Stimulated activated CD4-positive, alpha-beta T cell treated with anti-CD3 and anti-CD28 coated beads, Interleukin-12 subunit alpha, Interleukin-12 subunit beta, amount 100 ng/mL, for 24 hours (primary cell): ENCODE results near the gene TTC28.

Experiments
- DNase-seq, 2 experiments: peaks; one replicate each; pipeline ENCODE4 v3.0.0-alpha.2; 2020; ENCODE audit warnings: low read depth in 2 of 2

The TTC28 gene

GRCh38 chr22:28142361-28142961, 537.2 kb downstream of the TTC28 start:
- DNase-seq, result no peak

GRCh38 chr22:28141614-28142013, 538.0 kb downstream of the TTC28 start:
- DNase-seq, result no peak

DNA sequence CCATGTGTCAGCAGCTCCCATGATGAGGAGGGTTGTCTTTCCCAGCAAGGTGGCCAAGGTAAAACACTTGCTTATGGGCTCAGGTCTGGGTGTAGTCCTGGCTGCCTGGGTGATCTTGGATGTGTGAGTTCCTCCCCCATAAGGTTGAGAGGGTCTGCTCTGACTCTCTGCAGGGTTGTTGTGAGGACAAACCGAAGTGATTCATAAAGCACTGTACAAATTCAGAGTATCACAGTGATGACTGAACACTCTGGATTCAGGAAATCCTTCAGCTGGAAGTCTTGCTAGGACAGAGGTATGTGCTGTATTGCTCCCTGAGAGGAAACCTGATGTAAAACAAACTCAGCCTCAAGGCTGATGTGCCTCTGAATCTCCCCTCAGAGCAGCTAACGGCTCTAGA, 539.7 kb downstream of the TTC28 start:
- DNase-seq, result no peak

- no peak for DNase-seq
Measured at GRCh38 chr22:28139516-28139915, 540.1 kb downstream of the TTC28 start.

GRCh38 chr22:28137036-28137435, 542.6 kb downstream of the TTC28 start:
- no peak for DNase-seq

DNA sequence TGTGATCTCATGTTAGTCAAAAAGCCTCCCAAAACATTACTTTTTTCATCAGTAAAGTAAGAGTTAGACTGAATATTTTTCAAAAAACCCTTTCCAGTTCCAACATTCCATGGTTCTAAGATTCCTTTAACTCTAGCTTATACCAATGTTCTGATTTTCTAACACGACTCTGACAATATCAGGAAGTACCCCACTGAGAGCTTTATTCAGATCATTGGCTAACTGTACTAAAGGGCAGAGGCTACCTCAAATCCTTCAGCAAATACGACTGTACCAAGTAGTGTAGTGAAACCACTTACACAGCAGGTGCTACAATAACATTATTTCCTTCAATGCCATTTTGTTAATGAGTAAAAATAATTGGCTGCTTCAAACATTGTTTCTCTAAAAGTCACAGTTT, 547.2 kb downstream of the TTC28 start:
- no peak for DNase-seq

- no peak for DNase-seq
Measured at GRCh38 chr22:28129319-28129962, 550.2 kb downstream of the TTC28 start.

DNA sequence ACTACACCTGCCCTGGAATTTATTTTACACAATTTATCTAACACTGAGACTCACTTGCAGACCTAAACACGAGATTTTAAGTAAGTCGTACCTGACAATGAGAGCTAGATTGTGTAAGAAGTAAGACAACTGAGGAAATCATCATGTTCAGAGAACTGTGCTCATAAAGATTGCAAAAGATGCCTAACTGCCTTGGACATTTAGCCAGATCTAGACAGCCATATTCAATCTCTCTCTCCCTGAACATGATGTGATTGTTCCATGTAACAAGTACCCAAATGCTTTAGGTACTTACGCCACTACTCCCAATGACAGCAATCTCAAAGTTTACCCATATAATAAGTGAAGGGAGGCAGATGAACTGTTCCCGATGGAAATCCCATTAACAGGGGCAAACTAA, 550.8 kb downstream of the TTC28 start:
- DNase-seq, result no peak

DNA sequence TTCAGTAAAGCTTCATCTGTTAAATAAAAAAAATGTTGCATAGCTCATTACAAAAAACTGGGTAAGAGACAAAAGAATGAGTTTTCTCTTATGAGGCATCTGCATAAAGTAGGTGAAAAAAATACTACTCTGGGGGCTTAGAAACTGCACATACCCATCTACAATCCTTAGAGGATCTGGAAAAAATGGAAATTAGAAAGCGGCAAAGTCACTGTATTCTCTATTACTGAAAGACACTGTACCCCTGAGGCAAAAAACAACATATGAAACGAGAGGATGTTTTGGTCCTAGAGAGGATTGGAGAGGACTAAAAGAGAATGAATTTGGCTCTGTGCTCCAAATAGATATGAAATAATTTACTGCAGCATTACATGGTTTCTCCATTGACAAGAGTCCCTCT, 553.8 kb downstream of the TTC28 start:
- no peak for DNase-seq

DNA sequence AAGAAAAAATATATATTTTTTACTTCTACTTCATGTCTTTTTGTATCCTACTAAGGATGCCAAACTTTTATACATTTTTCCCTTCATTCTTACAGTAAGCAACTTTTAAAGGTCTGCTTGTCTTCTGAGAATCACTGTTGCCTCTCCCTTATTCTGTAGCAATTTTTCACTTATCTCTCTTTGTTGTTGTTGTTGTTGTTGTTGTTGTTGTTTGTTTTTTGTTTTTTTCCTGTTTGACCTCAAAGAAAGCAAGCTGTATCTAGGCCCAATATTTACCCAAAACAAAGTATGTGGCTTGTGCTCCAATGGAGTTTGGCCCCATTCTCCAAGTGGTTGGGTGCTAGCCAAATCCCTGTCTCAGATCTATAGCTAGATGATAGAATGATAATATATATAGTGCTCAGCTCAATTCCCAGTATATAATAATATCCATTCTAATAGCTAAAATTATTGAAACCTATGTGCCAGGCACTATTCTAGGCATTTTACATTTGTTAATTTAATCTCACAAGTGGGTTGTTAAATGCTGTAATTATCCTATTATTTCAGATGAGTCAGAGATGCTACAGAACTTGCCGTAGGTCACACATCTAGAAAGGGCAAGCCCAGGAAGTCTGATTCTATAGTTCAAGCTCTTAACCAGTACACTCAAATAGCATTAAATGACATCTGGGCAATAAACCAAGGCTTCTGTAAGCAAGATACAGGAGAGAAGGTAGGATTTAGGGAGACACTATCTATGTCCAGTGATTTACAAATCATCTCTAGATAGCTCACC, 555.5 kb downstream of the TTC28 start:
- DNase-seq, result no peak

GRCh38 chr22:28120691-28121592, 558.7 kb downstream of the TTC28 start:
- DNase-seq, result no peak

DNA sequence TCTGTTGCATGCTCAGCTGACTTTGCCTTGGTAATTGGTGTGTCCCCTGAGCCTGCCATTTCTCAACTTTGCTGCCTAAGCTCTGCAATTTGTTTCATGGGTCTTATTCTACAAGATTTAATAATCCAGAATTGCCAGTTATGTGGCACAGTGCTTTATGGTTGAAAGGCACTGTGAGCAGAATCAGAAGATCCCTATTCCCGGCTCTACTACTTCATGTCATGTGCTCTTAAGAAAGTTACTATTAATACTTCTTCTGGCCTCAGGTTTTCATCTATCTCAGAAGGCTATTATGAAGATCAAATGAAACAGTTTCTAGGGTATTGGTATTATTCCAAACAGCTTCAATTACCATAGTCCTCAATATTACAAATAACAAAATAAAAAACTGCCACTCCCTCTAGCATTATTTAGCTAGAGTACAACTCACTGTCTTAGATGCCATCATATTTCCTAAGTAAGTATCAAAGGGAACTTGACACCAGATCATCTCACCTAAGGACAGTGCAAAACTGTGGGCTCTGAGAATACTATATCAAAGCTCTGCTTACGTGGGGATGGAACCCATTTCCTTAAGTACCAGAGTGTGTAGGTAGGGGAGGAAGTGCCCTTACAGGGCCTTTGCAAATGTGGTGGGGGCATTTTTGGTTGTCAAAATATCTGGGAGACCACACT, 560.5 kb downstream of the TTC28 start:
- no peak for DNase-seq

GRCh38 chr22:28116219-28116673, 563.4 kb downstream of the TTC28 start:
- no peak for DNase-seq

- DNase-seq, result no peak
Measured at GRCh38 chr22:28115426-28115825, 564.2 kb downstream of the TTC28 start.

GRCh38 chr22:28112548-28113043, 567.0 kb downstream of the TTC28 start:
- no peak for DNase-seq

DNA sequence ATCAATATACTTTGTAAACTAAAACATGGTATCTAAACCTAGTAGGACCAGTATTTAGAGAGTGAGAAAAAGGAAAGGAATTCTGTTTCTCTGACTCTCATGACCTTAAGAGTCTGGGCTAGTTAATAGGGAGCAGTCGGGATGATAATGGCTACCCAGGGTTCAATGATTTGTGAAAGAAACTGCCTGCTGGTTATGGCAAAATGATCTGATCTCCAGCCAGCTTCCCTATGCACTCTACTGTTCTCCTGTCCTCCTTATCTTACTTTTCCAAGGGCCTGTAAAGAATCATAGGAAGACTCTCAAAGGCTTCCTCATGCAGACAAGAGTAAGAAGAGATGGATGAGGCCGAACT, 567.5 kb downstream of the TTC28 start:
- no peak for DNase-seq

DNA sequence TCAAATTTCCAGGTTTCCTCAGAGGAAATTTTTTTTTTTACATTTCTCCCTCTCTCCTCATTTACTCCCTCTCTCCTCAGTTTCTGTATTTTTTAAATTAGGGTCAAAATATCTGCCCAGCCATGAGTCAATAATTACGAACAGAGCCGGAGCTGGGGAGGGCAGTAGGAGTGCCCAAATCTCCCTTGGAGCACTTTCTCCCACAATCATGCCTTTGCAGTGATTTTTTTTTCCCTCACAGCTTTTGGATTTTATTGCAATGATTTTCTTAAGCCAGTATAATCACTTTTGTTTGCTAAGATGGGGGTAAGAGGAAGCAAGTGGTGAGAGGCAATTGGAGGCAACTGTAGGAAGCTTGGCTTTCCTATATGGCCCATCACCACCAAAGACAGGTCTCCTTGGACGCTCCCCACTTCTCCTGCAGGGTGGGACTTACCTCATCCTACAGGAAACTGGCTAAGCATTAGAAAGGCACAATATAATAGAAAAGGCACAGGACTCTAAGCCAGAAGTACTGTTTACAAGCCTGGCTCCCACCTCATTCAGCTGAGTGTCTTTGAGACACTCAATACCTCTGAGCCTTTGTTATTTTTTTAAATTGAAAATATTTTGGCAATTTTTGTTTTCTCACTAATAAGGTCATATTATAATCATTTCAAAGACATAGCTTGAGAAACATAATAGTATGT, 568.0 kb downstream of the TTC28 start:
- DNase-seq, result no peak

DNA sequence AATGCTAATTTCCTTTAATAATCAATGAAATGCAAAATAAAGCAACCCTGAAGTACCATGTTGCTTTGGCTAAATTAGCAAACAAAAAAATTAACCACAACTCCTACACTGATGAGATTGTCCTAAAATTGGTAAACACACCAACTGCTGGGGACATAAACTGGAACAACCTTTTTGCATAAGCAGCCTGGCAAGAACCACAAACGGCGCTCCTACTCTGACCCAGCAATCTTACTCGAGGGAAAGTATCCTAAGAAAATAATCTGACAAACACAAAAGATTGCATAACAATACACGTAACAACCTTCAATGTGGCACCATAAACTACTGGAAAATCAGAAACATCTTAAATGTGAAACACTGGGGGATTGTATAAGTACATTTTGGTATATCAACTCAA, 570.8 kb downstream of the TTC28 start:
- DNase-seq, result no peak

- no peak for DNase-seq
Measured at GRCh38 chr22:28106617-28107016, 573.0 kb downstream of the TTC28 start.

DNA sequence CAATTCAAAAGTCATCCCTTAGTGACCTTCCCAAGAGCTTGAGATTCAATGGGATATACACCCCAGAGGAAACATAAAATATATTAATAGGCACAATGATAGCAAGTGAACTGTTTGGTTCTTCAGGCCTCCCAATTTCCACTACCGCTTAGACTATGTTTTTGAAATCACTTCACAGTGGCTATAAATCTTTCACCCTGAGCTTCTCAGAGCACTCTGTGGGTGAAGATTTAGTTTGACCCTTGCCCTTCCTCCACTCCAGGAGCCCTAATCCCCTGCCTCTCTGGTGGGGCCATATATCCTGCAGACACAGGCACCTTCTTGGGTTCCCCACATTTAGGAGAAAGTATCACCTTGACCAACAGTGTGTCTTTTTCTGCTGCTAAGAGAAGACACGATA, 573.7 kb downstream of the TTC28 start:
- DNase-seq, result no peak

DNA sequence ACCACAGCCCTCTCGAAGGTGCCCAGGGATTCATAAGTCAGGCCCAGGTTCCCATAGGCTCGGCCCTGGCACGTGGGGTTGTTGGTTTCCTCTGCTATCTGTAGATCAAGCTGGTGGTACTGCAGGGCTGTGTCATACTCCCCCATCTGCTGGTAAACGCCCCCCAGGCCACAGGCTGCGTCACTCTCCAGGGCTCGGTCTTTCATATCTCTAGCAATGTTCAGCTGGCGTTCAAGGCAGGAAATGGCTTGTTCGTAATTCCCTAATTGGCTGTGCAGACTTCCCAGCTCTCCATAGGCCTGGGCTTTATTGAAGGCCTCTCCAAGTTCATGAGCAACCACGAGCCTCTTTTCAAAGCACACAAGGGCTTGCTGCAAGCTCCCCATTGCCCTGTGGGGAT, 574.2 kb downstream of the TTC28 start:
- no peak for DNase-seq
